Muscle layer of colon (tissue), 2 donors: ENCODE data around the gene XYLB.
"Not testable (repeated sequence)": the region's sequence is repeated elsewhere in the genome, so short reads cannot be mapped to it uniquely, and the experiment has no call there.

ENCODE experiments used
- H3K27ac ChIP-seq: one replicate; pipeline ENCODE4 v1.7.0; 2013; ENCODE audit warnings: low read depth, mild to moderate bottlenecking, low read length, moderate library complexity
- H3K27me3 ChIP-seq, 2 donors: one replicate each; pipeline ENCODE4 v1.7.0; 2013; ENCODE audit warnings: low read length in 2 of 2, mild to moderate bottlenecking in 2 of 2; ENCODE audit not compliant: insufficient read depth in 2 of 2, control insufficient read depth in 1 of 2
- H3K36me3 ChIP-seq: one replicate; pipeline ENCODE4 v1.7.0; 2013; ENCODE audit warnings: mild to moderate bottlenecking, low read length; ENCODE audit not compliant: insufficient read depth
- H3K4me1 ChIP-seq: one replicate; pipeline ENCODE4 v1.7.0; 2013; ENCODE audit warnings: mild to moderate bottlenecking, low read length; ENCODE audit not compliant: insufficient read depth
- H3K4me3 ChIP-seq, 2 donors: one replicate each; pipeline ENCODE4 v1.7.0; 2013; ENCODE audit warnings: low read length in 2 of 2, low read depth in 1 of 2, mild to moderate bottlenecking in 1 of 2, moderate library complexity in 1 of 2
- H3K9ac ChIP-seq: one replicate; pipeline ENCODE4 v1.7.0; 2013; ENCODE audit warnings: low read length
- H3K9me3 ChIP-seq: one replicate; pipeline ENCODE4 v1.7.0; 2013; ENCODE audit warnings: mild to moderate bottlenecking, low read length
- donor health status: abdominal sarcoma.
- donor health status: Adenocarcinoma of cecum.

Gene XYLB

DNA sequence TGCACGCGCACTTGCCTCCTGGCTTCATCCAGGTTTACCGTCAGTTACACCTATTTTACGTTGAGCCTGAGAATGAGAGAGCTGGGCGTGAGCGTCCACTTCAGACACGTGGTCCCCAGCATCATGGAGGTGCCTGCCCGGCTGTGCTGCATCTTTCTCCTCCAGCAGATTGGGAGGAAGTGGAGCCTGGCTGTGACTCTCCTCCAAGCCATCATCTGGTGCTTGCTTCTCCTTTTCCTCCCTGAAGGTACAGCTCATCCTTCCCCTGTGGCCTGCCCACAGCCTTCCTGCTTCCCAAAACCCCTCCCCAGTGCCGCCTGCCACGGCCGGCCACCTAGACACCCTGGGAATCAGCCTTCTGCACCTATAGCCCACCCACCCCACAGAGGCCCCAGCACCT lies 32.9 kb upstream of the XYLB start:
- Histone ChIP-seq H3K27ac (no peak overlapping the region), H3K27me3 (no peaks in the 10 kb centered on the region), H3K36me3 (no peaks in the 10 kb centered on the region), H3K4me3 (no peak overlapping the region), H3K9ac (no peak overlapping the region), H3K4me1 (no peaks in the 10 kb centered on the region), H3K9me3 (no peaks in the 10 kb centered on the region)

DNA sequence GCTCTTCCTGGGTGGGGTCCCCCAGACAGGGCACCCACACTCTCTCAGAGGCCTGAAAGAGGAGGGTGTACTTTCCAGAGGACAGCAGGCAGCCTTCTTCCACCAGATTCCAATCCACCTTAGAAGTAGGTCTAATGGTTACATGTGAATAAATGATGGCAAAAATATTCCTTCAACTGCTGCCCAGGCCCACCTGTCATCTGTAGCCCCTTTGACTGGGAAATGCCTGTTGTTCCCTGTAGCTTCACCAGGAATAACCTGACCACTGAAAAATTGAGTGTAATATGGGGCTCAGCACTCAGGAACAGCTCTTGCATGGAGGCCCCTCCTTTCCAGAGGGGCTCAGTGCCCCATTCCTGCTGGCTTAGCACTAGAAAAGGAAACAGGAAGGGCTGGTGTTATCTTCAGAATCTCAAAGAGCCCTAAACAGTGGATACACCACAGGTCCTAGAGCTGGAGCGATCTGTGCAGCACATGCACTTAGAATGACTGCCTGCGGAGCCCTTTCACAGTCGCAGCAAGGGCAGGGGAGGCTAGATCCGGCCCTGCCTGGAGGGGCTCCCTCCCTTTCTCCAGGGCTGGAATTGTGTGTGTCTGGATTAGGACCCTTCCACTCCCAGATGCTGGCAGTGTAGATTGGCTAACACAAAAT lies 32.3 kb upstream of the XYLB start:
- H3K27ac ChIP-seq, result no peak overlapping the region
- no peak overlapping the region for H3K9ac ChIP-seq
- no peaks in the 10 kb centered on the region for H3K4me1 ChIP-seq
- H3K9me3 ChIP-seq, result no peaks in the 10 kb centered on the region
- H3K36me3 ChIP-seq, result no peaks in the 10 kb centered on the region
- no peak overlapping the region for H3K4me3 ChIP-seq
- H3K27me3 ChIP-seq, result no peaks in the 10 kb centered on the region

DNA sequence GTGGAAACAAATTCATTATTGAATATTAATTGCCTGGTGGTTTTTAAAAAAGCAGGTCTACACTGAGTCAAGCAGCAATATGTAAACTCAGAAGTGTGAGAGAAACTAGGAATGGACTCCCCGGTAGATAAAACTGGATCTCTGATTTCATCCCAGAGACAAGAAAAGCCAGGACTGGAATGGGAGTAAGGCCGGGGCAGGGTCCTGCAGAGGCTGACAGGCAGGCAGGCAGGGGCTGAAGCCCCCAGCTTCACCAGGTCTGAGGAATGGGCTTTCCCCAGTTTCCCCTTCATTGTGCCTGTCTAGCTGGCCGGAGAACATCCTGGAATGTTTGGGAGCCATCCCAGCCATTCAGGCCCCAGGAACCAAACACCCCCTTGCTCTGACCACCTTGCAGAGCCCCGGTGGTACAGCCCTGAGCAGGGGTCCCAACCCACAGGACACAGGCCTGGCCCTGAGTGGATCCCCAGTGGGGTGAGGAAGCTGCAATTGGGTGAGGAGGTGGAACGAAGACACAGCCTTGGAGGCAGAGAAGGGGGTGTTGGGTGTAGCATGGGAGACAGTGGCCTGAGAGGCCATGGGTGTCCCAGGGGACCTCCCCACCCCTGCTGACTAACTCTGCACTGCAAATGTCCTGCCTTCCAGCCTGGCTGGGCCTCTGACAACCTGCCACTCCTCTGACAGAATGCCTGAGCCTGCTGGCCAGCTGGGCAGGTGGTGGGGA lies 31.7 kb upstream of the XYLB start:
- Histone ChIP-seq H3K9ac (no peak overlapping the region), H3K4me3 (no peak overlapping the region), H3K27me3 (no peaks in the 10 kb centered on the region), H3K9me3 (no peaks in the 10 kb centered on the region), H3K4me1 (no peaks in the 10 kb centered on the region), H3K36me3 (no peaks in the 10 kb centered on the region), H3K27ac (no peak overlapping the region)

DNA sequence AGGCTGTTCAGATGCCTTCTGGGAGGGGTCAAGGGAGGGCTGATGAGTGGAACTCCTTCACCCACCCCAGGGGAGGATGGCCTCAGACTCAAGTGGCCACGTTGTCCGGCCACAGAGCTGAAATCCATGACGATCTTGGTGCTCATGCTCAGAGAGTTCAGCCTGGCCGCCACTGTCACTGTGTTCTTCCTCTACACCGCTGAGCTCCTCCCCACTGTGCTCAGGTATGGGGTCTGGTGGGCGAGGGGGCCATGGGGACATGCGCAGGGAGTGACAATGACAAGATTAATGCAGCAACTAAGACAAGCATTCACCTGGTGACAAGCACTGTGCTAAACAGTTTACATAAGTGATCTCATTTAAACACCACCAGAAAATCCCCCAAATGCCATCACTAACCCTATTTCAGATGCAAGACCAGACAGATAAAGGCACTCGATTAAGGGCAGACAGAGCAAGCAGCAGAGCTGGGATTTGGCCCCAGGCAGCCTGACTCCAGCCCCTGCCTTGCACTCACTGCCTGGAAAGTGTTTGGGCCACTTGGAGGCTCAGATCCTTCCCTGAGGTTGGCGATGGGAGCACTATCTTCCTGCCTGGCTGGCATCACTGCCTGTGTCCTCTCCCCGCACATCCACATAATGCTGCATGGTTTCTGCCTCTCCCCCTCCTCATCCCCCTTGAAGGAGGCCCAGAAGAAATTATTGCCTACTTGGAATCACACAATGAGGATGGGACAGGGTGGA lies 30.9 kb upstream of the XYLB start:
- Histone ChIP-seq H3K36me3 (no peaks in the 10 kb centered on the region), H3K27ac (no peak overlapping the region), H3K4me1 (no peaks in the 10 kb centered on the region), H3K27me3 (no peaks in the 10 kb centered on the region), H3K9me3 (no peaks in the 10 kb centered on the region), H3K9ac (no peak overlapping the region), H3K4me3 (no peak overlapping the region)

DNA sequence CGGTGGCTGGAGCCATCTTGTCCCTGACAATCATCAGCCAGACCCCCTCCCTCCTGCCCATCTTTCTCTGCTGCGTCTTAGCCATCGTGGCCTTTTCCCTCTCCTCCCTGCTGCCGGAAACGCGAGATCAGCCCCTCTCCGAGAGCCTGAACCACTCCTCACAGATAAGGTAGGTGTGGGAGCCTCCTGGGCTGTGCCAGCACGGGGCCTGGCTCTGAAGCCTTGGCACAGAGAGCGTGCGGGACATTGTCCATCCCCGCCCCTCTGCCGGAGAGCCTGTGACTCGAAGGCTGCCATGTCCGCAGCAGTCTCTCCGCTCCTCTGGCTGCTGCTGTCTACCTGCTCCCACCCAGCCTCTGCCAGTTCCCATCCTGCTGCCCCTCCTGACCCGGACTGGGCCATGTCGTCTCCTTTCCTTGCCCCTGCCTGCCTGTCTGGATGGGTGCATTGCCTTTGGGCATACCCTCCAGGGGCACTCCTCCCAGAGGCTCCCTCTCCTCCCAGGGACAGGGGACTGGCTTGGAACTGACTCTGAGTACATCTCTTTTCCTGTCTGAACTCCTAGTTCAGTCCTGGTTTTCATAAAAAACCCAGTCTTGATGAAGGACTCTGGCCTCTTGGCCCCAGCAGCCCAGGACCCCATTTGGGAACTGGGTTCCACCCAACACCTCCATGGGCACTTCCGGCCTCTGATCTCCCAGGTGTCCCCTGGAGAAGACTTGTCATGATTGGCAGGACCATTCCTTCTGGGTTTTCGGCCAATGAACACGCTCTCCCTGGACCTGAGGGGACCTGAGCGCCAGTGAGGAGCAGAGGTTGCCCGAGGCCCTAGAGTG lies 30.0 kb upstream of the XYLB start:
- Histone ChIP-seq H3K27me3 (no peaks in the 10 kb centered on the region), H3K9me3 (no peaks in the 10 kb centered on the region), H3K36me3 (no peaks in the 10 kb centered on the region), H3K9ac (no peak overlapping the region), H3K27ac (no peak overlapping the region), H3K4me1 (no peaks in the 10 kb centered on the region), H3K4me3 (no peak overlapping the region)

DNA sequence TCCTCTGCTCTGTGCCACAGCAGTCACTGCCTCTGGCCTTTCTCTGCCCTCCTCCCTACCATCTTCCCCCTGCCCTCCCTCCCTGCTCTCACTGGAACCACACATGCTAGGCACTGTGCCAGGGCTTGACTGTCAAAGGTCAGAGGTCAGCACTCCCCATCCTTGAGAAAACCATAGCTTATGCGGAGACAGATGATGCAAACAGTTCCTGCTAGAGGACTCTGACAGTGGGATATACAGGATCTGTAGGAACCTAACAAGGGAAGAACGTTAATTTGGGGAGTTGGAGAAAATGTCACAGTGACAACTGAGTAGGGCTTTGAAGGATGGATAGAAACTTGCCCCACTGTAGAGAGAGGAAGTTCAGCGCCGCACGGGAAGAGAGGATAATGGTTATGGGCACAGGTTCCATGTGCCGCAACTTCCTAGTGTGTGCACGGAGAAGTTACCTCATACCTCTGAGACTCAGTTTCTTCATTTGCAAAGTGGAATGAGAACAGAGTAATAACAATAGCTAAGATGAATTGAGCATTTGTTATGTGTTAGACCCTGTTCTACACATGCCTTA lies 29.3 kb upstream of the XYLB start:
- no peaks in the 10 kb centered on the region for H3K9me3 ChIP-seq
- H3K27me3 ChIP-seq, result no peaks in the 10 kb centered on the region
- H3K9ac ChIP-seq, result no peak overlapping the region
- no peak overlapping the region for H3K4me3 ChIP-seq
- no peaks in the 10 kb centered on the region for H3K36me3 ChIP-seq
- H3K27ac ChIP-seq, result no peak overlapping the region
- no peaks in the 10 kb centered on the region for H3K4me1 ChIP-seq

DNA sequence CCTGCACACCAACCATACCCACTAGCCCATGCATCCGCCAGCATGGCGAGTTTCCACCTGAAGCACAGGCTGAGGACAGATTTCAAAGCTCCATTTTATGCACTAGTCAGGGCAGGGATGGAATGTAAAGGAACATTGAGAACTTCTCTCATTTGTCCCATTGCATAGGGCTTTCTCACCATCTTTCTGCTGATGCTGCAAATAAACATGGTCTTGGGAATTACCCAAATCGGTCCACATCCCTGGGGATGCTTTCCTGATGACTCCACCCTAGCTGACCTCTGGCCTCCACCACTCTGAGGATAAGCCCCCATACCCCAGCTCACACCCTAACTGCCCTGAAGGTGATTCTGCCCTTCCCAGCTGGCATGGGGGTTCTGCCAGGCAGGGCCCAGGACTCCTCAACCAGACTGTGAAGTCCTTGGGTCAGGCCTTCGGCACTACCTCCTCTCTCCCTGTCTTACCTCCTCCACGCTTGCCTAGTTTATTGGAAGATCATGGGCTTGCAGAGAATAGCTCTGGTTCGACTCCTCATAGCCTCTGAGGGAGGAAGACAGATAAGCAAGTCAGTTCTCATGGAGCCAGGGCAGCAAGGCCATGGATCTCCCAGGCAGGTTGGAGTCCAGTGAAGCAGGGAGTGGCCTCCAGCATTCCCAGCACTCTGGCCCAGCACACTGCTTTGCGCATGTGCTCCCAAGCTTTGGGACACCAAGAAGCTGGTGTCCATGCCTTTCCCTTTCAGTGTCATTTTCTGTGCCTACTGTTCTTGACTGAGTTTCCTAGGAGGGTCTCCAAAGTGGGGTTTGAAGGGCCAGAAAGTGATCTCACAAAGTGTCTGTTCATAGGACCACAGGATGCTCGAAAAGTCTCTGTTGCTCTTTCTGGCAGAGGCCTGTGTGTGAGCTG lies 27.6 kb upstream of the XYLB start:
- Histone ChIP-seq H3K27ac (no peak overlapping the region), H3K27me3 (no peaks in the 10 kb centered on the region), H3K4me3 (no peak overlapping the region), H3K36me3 (no peaks in the 10 kb centered on the region), H3K4me1 (no peaks in the 10 kb centered on the region), H3K9me3 (no peaks in the 10 kb centered on the region), H3K9ac (no peak overlapping the region)

DNA sequence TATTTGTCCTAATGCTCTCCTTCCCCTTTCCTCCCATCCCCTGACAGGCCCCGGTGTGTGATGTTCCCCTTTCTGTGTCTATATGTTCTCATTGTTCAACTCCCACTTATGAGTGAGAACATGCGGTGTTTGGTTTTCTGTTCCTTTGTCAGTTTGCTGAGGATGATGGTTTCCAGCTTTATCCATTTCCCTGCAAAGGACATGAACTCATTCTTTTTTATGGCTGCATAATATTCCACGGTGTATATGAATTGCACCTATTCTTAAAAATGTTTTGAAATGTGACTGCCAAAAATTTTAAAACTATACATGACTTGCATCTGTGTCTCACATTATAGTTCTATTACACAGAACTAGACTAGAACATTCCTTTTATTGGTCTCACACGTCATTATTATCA lies 25.9 kb upstream of the XYLB start:
- not testable (repeated sequence) for H3K27ac ChIP-seq, H3K36me3 ChIP-seq, H3K4me1 ChIP-seq, H3K9ac ChIP-seq, H3K4me3 ChIP-seq, H3K9me3 ChIP-seq, H3K27me3 ChIP-seq

DNA sequence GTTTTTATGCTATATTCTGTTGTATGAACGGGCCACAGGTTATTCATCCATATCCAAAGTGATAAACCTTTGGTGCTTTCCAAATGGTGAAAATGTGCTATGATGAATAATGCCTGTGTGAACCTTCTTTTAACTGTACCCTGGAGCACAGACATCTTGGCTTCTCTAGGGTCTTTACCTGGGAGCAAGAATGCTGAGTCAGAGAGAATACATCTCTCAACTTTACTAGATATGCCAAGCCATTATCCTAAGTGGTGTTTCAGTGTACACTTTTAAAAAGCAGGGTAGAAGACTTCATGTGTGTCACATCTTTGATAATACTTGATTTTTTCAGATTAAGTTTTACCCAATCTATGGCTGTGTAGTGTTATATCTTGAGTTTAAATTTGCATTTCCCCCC lies 23.5 kb upstream of the XYLB start:
- Histone ChIP-seq H3K27ac (no peak overlapping the region), H3K4me3 (no peak overlapping the region), H3K9ac (no peak overlapping the region), H3K4me1 (no peaks in the 10 kb centered on the region), H3K27me3 (no peaks in the 10 kb centered on the region), H3K36me3 (no peaks in the 10 kb centered on the region), H3K9me3 (no peaks in the 10 kb centered on the region)

DNA sequence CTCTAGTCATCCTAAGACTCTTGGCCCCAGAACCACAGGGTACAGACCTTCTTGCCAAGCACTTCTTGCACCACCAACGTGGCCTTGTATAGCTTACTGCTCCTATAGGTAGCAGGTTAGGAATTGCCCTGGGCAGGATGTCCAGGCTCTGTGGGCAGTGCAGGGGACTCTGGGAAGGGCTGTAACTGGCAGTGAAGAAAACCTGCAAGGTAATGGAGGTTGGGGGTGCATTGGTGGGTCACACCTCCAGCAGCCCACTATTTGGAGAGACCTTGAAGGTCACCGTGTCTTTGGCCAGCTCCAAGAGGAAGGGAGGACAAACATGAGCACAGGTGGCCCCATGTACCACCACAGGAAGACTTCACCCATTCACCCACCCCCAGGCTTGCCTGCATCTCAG lies 21.3 kb upstream of the XYLB start:
- H3K9me3 ChIP-seq, result no peaks in the 10 kb centered on the region
- no peak overlapping the region for H3K27ac ChIP-seq
- no peak overlapping the region for H3K4me3 ChIP-seq
- no peaks in the 10 kb centered on the region for H3K27me3 ChIP-seq
- no peaks in the 10 kb centered on the region for H3K4me1 ChIP-seq
- no peaks in the 10 kb centered on the region for H3K36me3 ChIP-seq
- no peak overlapping the region for H3K9ac ChIP-seq
